Astrocyte of the spinal cord (primary cell): Measurements from ENCODE around the gene EXOC4.

ENCODE experiments used
- DNase-seq: peaks from one replicate; pipeline ENCODE4 v3.0.0; 2011; ENCODE audit warnings: low read depth, low spot score
- H3K4me3 ChIP-seq: 2 replicates; pipeline ENCODE4 v1.5.1; 2011; ENCODE audit warnings: low read depth, mild to moderate bottlenecking, low read length, moderate library complexity
- CTCF ChIP-seq: IDR thresholded peaks from 2 replicates; pipeline ENCODE4 v1.5.1; 2012; ENCODE audit warnings: low read depth, mild to moderate bottlenecking, low read length, inconsistent platforms
- in situ Hi-C: cut with HindIII; loops from 2 replicates; pipeline ENCODE4 v1.10.0; 2017; ENCODE audit warnings: low sequenced_read_pairs

The EXOC4 gene

DNA sequence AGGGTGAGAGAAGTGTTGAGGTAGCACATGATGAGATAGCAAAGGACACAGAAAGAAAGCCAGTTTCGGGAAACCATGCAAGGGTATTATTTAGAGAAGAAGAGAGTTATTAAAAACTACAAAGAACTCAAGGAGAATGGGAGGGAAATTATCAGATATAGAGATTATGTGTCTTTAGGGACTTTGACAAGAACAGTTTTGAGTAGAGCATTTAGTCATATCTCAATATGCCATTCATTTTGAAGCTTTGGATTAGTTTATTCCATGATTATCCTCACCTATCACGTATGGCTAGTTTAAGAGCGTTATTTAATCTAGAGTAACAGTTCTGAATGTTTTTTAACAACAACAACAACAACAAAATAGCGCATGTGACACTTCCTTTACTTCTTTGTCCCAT is 409.4 kb downstream of the EXOC4 start:
- H3K4me3 ChIP-seq = no peak overlapping the region
- no peak for TF ChIP-seq CTCF
- no peak for DNase-seq
- in situ Hi-C loops = no loop called here

GRCh38 chr7:133662830-133663229 is 410.0 kb downstream of the EXOC4 start:
- H3K4me3 ChIP-seq = no peak overlapping the region
- DNase-seq = no peak
- in situ Hi-C loops = no loop called here
- no peak for TF ChIP-seq CTCF

DNA sequence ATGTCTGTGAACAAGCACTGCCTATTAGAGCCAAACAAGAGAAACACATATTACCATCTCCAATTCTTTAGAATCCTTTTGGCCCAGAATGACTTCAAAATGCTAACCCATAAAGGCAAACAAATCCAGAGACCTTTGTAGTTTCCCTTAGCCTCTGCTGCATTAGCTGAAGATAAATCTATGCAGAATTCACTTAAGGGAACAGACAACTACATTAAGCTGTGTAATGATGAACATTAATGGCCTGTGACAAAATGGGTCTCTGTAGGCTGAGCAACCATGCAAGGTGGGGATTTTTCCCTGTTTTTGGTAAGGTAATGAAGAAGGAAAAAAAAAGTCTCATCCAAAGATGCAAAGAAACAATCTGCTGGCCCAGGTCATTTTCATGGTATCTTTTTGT is 411.6 kb downstream of the EXOC4 start:
- in situ Hi-C loops = no loop called here
- no peak for DNase-seq
- H3K4me3 ChIP-seq = no peak overlapping the region
- TF ChIP-seq CTCF = no peak

GRCh38 chr7:133668296-133669060 is 415.6 kb downstream of the EXOC4 start:
- no peak for DNase-seq
- no peak overlapping the region for H3K4me3 ChIP-seq
- no peak for TF ChIP-seq CTCF
- in situ Hi-C loops = no loop called here

GRCh38 chr7:133669061-133669455 is 416.2 kb downstream of the EXOC4 start:
- no peak overlapping the region for H3K4me3 ChIP-seq
- no peak for TF ChIP-seq CTCF
- in situ Hi-C loops = no loop called here
- DNase-seq = no peak

DNA sequence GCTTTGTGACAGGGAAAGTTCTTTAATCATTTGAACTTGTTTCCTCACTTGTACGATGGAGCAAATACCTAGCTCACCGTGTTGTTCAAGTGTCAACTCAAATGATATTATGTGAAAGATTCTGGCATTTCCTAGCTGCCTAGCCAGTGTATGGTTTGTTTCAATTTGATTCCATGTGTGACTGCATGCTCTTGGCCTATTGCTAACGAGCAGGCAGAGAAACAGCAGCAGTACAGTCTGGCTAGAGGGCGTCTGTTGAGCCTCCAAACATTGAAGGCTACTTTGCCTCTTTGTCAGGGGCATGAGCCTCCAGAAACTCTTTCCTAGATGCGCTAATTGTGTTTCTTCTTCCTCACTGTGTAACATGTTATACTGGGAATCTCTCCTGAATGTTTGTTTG is 417.4 kb downstream of the EXOC4 start:
- in situ Hi-C loops = no loop called here
- no peak overlapping the region for H3K4me3 ChIP-seq
- no peak for DNase-seq
- no peak for TF ChIP-seq CTCF

GRCh38 chr7:133672866-133673265 is 420.0 kb downstream of the EXOC4 start:
- TF ChIP-seq CTCF = no peak
- H3K4me3 ChIP-seq = no peak overlapping the region
- in situ Hi-C loops = no loop called here
- DNase-seq = no peak
